HCEC 1CT (cell line): ENCODE data around the gene NUTM2E.
"Not testable (repeated sequence)": the region's sequence is repeated elsewhere in the genome, so short reads cannot be mapped to it uniquely, and the experiment has no call there.

Source experiments
- DNase-seq: peaks from one replicate; pipeline ENCODE4 v3.0.0-alpha.2; 2017

NUTM2E gene

DNA sequence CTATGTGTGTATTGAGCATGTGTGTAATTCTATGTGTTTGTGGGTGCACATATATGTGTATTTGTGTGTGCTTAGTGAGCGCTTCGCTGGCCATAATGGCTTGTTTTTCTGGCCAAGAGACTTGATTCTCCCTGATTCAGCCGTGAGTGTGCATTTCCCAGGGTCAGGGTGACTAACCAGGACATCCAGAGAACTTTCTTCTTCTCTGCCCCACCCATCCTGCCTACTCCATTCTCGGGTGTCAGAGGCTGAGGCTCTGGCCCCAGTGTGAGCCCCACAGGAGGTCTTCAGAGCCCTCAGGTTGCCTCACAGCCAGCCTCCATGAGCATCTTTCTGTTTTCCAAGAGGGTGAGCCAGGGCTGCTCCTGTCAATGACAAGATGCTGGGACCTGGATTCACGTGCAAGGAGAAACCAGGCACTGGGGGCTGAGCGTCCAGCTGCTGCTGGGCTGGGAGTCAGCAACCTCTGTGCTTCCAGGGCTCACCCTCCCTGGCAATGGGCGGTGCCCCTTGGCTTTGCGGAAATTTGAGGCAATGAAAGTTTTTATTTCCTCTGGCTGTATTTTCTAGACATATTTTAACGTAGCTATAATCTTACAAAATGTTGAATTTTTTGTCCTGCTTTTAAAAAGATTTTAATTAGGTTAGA, 40.5 kb downstream of the NUTM2E start:
- DNase-seq: not testable (repeated sequence)

DNA sequence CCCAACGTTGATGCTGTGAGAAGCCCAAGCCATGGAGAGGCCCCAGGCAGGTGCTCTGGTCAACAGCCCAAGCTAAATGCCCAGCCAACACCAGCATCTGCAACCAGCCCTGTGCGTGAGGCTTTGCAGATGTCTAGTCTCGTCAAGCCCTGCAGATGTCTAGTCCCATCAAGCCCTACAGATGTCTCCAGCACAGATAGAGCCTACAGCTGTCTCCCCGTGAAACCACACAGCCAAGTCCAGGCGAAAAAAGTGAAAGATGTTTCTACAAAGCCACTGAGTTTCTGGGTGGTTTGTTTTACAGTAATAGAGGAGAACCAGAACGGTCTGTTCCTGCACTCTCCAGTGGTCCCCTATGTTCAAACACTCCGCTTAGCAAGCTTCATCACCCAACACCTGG, 41.5 kb downstream of the NUTM2E start:
- not testable (repeated sequence) for DNase-seq

DNA sequence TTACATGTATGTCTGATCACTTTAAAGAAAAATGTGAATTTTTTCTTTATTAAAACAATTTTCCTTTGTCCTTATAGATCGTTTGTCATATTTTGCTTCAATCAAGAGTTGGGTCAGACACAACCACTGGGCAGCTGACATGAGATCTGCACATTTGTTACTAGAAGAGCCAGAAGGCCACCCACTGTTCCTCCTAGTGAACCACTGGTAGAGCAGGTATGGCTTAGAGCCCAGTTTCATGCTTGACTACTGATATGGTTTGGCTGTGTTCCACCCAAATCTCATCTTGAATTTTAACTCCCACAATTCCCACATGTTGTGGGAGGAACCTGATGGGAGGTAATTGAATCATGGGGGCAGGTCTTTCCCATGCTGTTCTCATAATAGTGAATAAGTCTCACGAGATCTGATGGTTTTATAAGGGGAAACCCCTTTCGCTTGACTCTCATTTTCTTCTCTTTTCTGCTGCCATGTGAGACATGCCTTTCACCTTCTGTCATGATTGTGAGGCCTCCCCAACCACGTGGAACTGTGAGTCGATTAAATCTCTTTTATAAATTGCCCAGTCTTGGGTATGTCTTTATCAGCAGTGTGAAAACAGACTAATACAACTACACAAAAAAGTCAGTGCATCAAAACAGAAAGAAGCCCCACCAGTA, 43.0 kb downstream of the NUTM2E start:
- not testable (repeated sequence) for DNase-seq

DNA sequence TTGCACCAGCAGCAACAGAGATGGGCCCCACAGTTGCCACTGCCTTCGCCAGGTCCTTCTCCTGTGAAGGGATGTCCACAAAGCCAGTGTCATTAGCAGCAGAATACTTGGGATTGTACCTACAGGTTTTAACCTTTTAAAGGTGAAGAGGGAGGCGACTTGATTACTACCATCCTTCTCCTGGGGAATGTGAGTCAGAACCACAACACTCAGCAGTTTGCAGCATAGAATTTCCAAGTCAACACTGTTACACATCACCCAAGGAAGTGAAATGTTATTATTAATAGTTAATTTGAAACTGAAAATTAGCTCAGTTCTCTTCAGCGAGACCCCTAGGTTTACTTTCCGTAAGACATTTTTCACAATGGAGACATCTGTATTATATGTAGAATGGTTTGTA, 45.2 kb downstream of the NUTM2E start:
- not testable (repeated sequence) for DNase-seq
